ENCODE data around the gene GSC. TPM values are rescaled to one million over a fixed set of nuclear protein-coding genes. Genes with fewer than 3 reads are reported as not detected.

The GSC gene
- total and polyA plus RNA-seq, 2 donors (not counting 3 experiments of a cell fraction or from before 2014, with no cell fraction given), result not detected

DNA sequence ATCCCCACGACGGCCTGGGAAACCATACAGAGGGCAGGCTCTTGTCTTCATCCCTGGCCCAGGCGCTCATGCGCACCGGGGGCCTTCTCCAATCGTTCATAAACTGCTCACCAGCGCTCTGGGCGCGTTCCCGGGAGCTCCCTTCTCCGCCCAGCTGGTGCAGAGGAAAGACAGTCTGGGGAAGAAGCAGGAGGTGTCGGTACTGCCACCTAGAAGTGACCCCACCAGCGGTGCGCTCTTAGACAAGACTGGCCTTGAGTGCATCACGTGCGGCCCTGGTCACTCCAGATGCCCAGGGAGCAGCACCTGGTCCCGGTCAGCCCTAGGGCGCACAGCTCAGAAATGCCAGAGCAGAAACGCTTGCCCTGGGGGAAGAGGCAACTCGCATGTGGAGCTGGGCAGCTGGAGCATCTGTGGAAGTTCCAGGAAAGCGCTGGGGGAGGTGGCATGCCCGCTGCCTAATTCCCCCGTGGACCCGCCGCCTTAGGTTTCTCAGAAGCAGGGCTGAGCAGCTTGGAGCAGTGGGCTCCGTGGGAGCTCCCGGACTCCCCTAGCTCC is 2.5 kb downstream of the GSC start:
- FAIRE-seq (no peak), DNase-seq (ENCODE audit: low read depth, low spot score) (no peak)
- no peaks in the 10 kb centered on the region for H4K20me1 ChIP-seq (replicated peaks; ENCODE audit: control insufficient read depth, extremely low read depth, insufficient read depth, low read length)
- no peak overlapping the region for H2AFZ ChIP-seq (ENCODE audit: low read depth, low read length)
- no peak overlapping the region for H3K4me3 ChIP-seq (replicated peaks in 1 of 3; ENCODE audit: insufficient read depth in 1 of 3, low read depth in 1 of 3, low read length in 3 of 3)
- CTCF ChIA-PET, result interaction anchor here (1.2 to 1.5 kb wide), 4 partner anchors 8 to 685 kb away, joined by 3 to 4 read pairs (median 4); no protein-coding TSS in a partner anchor
- H3K9ac ChIP-seq (replicated peaks; ENCODE audit: extremely low read depth, insufficient read depth, low read length), result no peak overlapping the region
- no peaks in the 10 kb centered on the region for H3K36me3 ChIP-seq (ENCODE audit: control insufficient read depth in 2 of 2, extremely low read depth in 1 of 2, insufficient read depth in 2 of 2, low read length in 2 of 2)
- no peaks in the 10 kb centered on the region for H3K4me1 ChIP-seq (ENCODE audit: control insufficient read depth, extremely low read depth, insufficient read depth, low read length)
- H3K27me3 ChIP-seq (ENCODE audit: control insufficient read depth in 2 of 2, insufficient read depth in 2 of 2, low read length in 2 of 2), result peaks cover 52 to 73% of the 10 kb centered on the region in 2 experiments
- H3K9me3 ChIP-seq (replicated peaks; ENCODE audit: control insufficient read depth, insufficient read depth, low read length), result no peaks in the 10 kb centered on the region
- intact Hi-C loops (cut with micrococcal nuclease) (no loop called here), dilution Hi-C loops (cut with MboI; ENCODE audit: extremely low pct_ligation_motif_present, low sequenced_read_pairs) (no loop called here)
- H3K4me2 ChIP-seq (ENCODE audit: insufficient read depth, low read length), result no peak overlapping the region
- no TSS peak for BruUV-seq (replicated peaks)
- H3K27ac ChIP-seq (ENCODE audit: insufficient read depth, low read depth, low read length), result no peak overlapping the region
- no peak for TF ChIP-seq POLR2A (IDR thresholded peaks at IDR 0.05; ENCODE audit: low read depth, low read length)
- TF ChIP-seq FOS (IDR thresholded peaks at IDR 0.05; ENCODE audit: borderline replicate concordance, insufficient read depth, low read length), result no peak
- TF ChIP-seq EZH2 (IDR thresholded peaks at IDR 0.05; ENCODE audit: borderline replicate concordance, low read depth, low read length, severe bottlenecking), result peak; percentile 53
- TF ChIP-seq CTCF (IDR thresholded peaks at IDR 0.05; ENCODE audit: extremely low read depth in 1 of 2, insufficient read depth in 1 of 2, low read depth in 1 of 2, low read length in 2 of 2), result no peak
- POLR2A ChIA-PET, result no interaction called here
- no peaks in the 10 kb centered on the region for H3K79me2 ChIP-seq (ENCODE audit: control insufficient read depth, insufficient read depth, low read length)
- H3K9me1 ChIP-seq (replicated peaks; ENCODE audit: control insufficient read depth, extremely low read depth, insufficient read depth, low read length), result no peaks in the 10 kb centered on the region

GRCh38 chr14:94764573-94764972 is 5.3 kb downstream of the GSC start:
- Histone ChIP-seq H3K79me2 (ENCODE audit: control insufficient read depth, insufficient read depth, low read length) (no peaks in the 10 kb centered on the region), H3K27me3 (ENCODE audit: control insufficient read depth in 2 of 2, insufficient read depth in 2 of 2, low read length in 2 of 2) (peaks cover 31 to 45% of the 10 kb centered on the region in 2 experiments), H3K36me3 (ENCODE audit: control insufficient read depth in 2 of 2, extremely low read depth in 1 of 2, insufficient read depth in 2 of 2, low read length in 2 of 2) (no peaks in the 10 kb centered on the region), H3K9ac (replicated peaks; ENCODE audit: extremely low read depth, insufficient read depth, low read length) (no peak overlapping the region), H3K9me3 (replicated peaks; ENCODE audit: control insufficient read depth, insufficient read depth, low read length) (no peaks in the 10 kb centered on the region), H3K4me3 (replicated peaks in 1 of 3; ENCODE audit: insufficient read depth in 1 of 3, low read depth in 1 of 3, low read length in 3 of 3) (no peak overlapping the region), H3K27ac (ENCODE audit: insufficient read depth, low read depth, low read length) (no peak overlapping the region), H3K9me1 (replicated peaks; ENCODE audit: control insufficient read depth, extremely low read depth, insufficient read depth, low read length) (no peaks in the 10 kb centered on the region), H3K4me2 (ENCODE audit: insufficient read depth, low read length) (no peak overlapping the region), H2AFZ (ENCODE audit: low read depth, low read length) (no peak overlapping the region), H4K20me1 (replicated peaks; ENCODE audit: control insufficient read depth, extremely low read depth, insufficient read depth, low read length) (no peaks in the 10 kb centered on the region), H3K4me1 (ENCODE audit: control insufficient read depth, extremely low read depth, insufficient read depth, low read length) (no peaks in the 10 kb centered on the region)
- FAIRE-seq (no peak), DNase-seq (ENCODE audit: low read depth, low spot score) (no peak)
- dilution Hi-C loops (cut with MboI; ENCODE audit: extremely low pct_ligation_motif_present, low sequenced_read_pairs), result no loop called here
- TF ChIP-seq CTCF (IDR thresholded peaks at IDR 0.05; ENCODE audit: extremely low read depth in 1 of 2, insufficient read depth in 1 of 2, low read depth in 1 of 2, low read length in 2 of 2), result no peak
- no peak for TF ChIP-seq EZH2 (IDR thresholded peaks at IDR 0.05; ENCODE audit: borderline replicate concordance, low read depth, low read length, severe bottlenecking)
- no peak for TF ChIP-seq POLR2AphosphoS5 (IDR thresholded peaks at IDR 0.05; ENCODE audit: insufficient read depth, low read depth, low read length)
- no peak for TF ChIP-seq POLR2A (IDR thresholded peaks at IDR 0.05; ENCODE audit: low read depth, low read length)
- no peak for TF ChIP-seq FOS (IDR thresholded peaks at IDR 0.05; ENCODE audit: borderline replicate concordance, insufficient read depth, low read length)
- TF ChIP-seq MYC (IDR thresholded peaks at IDR 0.05; ENCODE audit: low read depth, low read length), result no peak
- no peak for TF ChIP-seq MAX (IDR thresholded peaks at IDR 0.05; ENCODE audit: insufficient read depth, insufficient read length)
- TF ChIP-seq GATA2 (IDR thresholded peaks at IDR 0.05; ENCODE audit: insufficient read depth, insufficient read length, low read depth, low read length), result no peak
- TF ChIP-seq JUN (IDR thresholded peaks at IDR 0.05; ENCODE audit: borderline replicate concordance, insufficient read depth, insufficient read length, low read depth), result no peak
- ChIA-PET CTCF (no interaction called here), POLR2A (no interaction called here)
- intact Hi-C loops (cut with micrococcal nuclease), result no loop called here
- BruUV-seq (replicated peaks), result no TSS peak

Data from endothelial cell of umbilical vein (primary cell).